Measurements from ENCODE around the gene GFER. TPM values are rescaled to one million over a fixed set of nuclear protein-coding genes. Genes with fewer than 3 reads are reported as not detected.

Gene GFER
- total RNA-seq, 1 donor: 8.6 TPM

GRCh38 chr16:1941162-1942046 is 42.6 kb upstream of the GFER start:
- TF ChIP-seq CTCF (IDR thresholded peaks at IDR 0.05; ENCODE audit: insufficient read depth, low read length): no peak
- H3K4me3 ChIP-seq (ENCODE audit: low read depth, low read length): peak overlapping the region; percentile 86
- no peak for DNase-seq (ENCODE audit: low read depth)

- peak overlapping the region; percentile 86 for H3K4me3 ChIP-seq (ENCODE audit: low read depth, low read length)
- DNase-seq (ENCODE audit: low read depth): no peak
- no peak for TF ChIP-seq CTCF (IDR thresholded peaks at IDR 0.05; ENCODE audit: insufficient read depth, low read length)
Observed at GRCh38 chr16:1942047-1942809, 41.8 kb upstream of the GFER start.

GRCh38 chr16:1942810-1943726 is 40.9 kb upstream of the GFER start, which contains the start of gene MSRB1:
Gene MSRB1 (minus strand): TSS chr16:1943199. CDS start chr16:1943156, 43 bp downstream.
- peak; percentile 95 for DNase-seq (ENCODE audit: low read depth)
- no peak for TF ChIP-seq CTCF (IDR thresholded peaks at IDR 0.05; ENCODE audit: insufficient read depth, low read length)
- H3K4me3 ChIP-seq (ENCODE audit: low read depth, low read length): peak within 1 kb of the TSS; percentile 86

- TF ChIP-seq CTCF (IDR thresholded peaks at IDR 0.05; ENCODE audit: insufficient read depth, low read length): no peak
- no peak overlapping the region for H3K4me3 ChIP-seq (ENCODE audit: low read depth, low read length)
- no peak for DNase-seq (ENCODE audit: low read depth)
Observed at GRCh38 chr16:1944612-1945199, 39.3 kb upstream of the GFER start.

GRCh38 chr16:1945559-1946391 is 38.2 kb upstream of the GFER start:
- TF ChIP-seq CTCF (IDR thresholded peaks at IDR 0.05; ENCODE audit: insufficient read depth, low read length): no peak
- H3K4me3 ChIP-seq (ENCODE audit: low read depth, low read length): no peak overlapping the region
- no peak for DNase-seq (ENCODE audit: low read depth)

All from fibroblast of the aortic adventitia (primary cell).